HuH-7.5 (cell line): ENCODE results near the gene COA5.

Experiments used
- DNase-seq: peaks from one replicate; pipeline ENCODE4 v3.0.0; 2011; ENCODE audit warnings: low spot score

The COA5 gene

DNA sequence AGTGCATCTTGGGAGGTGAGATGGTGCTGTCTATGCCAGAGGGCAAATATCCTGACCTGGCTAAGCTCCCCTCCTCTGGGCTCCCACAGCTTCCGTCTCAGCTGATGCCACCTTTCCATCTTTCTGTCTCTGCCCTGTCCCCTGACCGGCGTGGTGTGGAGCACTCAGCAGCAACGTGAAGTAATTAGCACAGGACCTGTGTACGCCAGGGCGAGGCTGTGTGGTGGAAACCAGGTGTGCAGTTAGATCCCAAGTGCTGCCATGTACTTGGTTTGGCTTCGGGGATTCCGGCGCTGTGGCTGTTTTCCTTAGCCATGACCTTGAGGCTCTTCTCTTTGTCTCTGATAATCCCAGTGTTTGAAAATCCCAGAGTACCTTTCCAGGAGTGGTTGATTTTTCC lies 36.5 kb downstream of the COA5 start:
- DNase-seq = no peak

DNA sequence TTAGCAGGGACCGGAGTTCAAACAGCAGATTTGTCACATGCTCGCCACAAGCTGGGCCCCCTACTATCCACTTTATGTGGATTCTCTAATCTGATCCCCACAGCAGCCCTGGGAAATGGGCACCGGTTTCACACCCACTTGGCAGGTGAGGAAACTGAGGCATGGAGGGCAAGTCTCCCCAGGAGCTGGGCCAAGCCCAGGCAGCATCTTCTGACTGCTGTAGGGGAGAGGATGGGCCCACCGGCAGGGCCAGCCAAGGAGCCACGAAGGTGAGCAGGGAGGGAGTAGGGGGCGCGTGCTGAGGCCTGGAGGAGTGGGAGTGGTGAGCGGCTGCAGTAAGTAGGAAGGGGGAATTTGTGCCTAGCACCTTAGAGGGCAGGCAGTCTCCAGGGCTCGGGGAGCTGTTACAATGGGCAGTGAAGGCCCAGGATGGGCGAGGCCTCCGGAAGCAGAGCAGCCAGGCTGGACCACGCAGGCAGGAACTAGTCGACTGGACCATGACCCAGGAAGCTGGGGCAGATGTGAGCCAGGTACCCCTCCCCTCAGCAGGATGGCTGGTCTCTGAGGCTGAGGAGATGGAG lies 37.1 kb downstream of the COA5 start:
- DNase-seq = no peak

DNA sequence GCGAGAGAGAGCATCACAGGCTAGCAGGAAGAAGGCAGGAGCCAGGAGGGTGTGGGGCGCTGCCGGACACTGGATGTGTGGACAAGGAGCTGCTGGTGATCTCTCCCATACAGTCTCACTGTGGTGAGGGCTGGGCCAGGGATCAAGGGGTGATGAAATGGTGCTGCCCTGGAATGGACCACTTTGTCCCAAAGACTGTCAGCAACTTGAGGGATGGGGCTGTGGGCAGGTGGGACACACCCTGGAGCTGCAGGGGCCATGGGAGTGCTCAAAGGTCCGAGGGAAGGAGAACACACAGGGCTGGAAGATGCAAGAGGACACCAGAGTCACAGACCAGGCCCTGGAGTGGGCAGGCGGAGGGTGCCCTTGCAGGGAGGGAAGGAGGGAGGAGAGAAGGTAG lies 38.0 kb downstream of the COA5 start:
- DNase-seq = no peak

DNA sequence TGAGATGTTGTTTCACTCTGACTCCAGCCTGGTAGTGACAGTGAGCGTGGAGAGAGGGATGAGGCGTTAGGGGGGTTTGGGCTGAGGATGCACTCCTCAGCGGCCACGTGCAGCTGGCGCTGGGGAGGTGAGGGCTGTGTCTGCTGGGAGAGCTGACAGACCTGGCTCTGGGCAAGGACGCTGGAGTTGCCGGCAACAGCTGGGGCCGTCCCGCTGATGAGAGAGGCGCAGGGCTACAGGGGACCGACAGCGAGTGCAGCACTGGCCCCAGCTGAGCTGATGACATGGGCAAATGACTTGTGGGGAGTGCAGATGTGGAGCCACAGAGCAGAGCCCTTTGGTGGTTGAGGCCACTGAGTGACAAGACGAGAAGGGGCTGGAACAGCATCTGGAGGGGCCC lies 38.4 kb downstream of the COA5 start:
- no peak for DNase-seq

DNA sequence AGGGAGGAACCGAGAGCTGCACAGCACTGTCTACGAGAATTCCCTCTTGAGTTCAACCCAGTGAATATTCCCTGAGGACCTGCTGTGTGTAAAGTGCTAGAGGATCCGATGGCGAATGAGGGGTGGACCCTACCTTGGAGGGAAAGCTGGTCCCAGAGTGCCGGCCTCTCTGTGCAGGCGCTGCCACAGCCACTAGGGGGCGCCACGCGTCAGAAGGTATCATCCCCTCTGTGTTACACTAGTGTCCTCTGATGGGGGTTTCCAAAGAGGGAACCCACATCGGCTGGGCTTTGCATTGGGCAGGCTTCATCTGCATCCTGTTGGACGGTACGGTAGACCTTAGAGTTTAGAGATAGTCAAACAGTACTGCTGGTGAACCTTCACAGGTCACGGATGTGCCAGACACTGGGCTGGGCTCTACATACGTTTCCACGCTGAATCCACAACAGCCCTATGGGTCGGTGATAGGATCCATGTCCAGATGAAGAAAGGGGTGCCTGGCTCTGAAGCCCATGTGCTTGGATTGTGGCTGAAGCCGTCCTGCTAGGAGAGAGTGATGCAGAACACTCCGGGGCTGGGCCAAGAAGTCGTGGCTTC lies 39.0 kb downstream of the COA5 start:
- peak; percentile 92 for DNase-seq

DNA sequence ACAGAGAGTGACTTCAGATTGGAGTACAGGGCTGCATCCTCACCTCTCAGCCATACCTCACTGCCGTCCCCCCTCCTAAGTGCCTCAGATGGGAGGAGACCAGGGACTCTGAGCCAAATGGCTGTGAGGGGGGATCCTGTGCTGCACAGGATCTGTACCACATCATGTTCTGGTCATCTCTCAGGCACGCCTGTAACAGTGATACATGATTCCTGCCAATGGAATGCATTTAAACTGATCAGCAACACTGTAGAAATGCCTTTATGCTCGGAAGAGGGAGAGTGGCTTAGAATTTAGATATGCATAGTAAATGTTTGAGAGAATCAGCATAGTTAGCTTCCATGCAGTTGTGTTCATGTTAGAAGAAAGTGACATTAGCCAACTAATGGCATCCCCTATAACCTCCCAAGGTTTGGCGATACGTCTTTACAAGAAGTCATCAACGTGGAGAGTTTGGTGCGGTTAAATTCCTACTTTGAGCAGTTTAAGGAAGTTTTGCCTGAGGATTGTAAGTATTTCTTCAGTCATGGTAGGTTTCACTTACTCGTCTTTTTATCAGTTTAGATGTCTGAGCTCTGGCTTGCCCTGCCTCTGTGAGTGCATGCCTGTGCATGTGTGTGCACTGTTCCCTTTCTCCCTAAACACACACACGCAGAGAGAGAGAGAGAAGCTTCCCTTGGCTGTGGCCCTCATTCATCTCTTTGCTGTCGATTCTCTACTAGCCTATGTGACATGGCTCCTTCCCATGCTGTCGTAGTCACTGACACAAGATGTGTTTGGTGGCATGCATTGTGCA lies 40.0 kb downstream of the COA5 start:
- DNase-seq = no peak

DNA sequence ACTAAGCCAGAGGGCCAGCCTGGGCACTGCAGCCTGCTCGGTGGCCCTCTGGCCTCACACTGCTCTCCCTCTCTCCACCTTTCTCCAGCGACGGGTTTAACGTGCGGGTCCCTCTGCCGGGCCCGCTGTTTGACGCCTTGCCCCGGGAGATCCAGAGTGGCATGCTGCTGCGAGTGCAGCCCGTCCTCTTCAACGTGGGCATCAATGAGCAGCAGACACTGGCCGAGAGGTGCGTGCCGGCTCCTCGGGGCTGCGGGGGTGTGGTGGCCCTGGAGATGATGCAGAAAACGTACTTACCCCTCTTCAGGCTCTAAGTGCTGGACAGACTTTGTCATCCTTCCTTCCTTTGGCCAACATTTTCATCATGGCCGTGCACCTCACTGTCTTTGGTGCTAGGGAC lies 42.4 kb downstream of the COA5 start:
- DNase-seq = no peak

DNA sequence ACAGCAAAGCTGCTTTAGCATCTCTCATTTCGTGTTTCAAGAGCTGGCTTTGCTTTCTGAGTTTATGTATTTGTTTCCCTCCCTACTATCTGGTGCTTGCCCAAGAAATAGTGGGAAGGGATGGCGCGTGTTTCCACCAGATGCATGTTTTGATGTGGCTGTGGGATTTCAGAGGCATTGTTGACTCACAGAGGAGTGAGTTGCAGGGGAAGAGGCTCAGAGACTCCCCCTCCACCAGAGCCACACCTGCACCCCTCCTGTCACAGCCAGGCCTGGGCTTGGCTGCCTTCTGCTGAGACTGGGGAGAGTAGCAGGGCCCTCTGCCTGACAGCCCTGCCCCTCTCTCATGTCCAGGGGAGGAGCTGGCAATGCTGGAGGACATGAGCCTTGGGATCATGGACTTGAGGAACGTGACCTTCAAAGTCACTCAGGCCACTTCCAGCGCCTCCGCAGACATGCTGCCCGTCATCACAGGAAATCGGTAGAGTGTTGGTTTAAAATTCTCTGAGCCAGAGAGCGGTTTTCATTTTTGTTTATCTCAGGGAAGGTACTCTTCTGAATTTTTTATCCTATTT lies 42.9 kb downstream of the COA5 start:
- no peak for DNase-seq

DNA sequence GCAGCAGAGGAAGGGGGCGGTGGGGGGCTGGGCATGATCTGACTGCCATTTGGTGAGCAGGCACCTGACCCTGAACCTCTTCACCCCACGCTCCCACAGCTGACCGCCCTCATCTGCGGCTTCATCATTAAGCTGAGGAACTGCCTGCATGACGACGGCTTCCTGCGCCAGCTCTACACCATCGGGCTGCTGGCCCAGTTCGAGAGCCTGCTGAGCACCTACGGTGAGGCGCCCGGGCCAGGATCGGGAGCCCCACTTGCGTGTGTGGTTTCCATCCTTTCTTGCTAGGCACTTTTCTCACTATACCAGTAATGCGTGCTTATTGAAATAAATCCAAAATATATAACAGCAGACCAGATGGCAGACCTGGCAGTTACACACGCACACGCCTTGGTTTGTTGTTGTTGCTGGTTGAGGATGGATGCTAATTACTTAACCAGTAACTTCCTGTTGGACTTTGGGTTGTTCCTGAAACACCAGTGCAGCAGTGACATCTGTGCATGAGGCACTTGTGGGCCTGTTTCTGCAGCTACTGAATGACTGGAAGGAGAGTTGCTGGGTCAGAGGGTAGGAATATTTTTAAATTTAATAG lies 43.7 kb downstream of the COA5 start:
- DNase-seq = no peak

DNA sequence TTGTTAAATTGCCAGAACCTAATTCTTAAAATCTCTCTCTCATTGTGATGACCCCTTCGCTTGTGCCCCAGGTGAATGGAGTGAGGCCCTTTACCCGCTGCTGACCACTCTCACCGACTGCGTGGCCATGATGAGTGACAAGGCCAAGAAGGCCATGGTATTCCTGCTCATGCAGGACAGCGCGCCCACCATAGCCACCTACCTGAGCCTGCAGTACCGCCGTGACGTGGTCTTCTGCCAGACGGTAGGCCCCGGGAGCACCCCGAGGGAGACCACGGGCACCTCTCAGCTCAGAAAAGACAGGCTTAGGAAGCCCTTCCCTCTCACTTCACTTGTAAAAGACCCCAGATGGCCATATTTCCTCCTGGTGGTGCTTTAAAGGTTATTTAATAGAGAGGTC lies 44.9 kb downstream of the COA5 start:
- DNase-seq = no peak

DNA sequence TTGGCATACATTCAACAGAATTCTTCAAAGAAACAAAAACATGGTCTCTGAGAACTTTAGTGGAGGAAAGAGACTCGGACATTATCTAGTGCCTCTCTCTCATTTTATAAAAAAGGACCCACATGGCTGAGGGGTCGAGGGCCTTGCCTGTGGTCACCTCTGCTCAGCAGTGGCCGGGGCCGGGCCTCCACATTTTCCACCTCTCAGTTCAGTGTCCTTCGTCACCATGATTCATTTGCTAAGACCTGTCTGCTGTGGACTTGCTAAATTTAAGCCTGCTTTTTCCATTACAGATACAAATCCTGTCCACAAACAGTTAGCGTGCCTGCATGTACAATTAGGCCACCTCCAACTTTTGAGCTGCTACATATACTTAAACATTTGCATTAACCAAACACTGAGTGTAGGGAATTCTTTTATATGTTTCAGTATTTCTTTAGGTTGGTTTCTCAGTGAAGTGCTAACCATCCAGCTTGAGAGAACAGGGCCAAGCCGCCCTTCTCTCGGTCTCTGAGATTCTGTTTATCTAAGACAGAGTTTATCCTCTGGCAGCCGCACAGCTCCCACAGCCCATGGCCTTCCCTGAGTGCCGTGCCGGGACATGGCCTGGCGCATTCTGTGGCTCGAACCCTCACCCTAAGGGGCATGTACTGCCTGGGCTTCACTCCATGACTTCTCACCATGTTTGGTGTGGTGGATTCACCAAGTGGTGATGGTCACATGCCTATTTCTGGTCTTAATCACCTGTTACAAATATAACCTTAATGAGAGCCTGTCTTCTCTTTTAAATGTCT lies 46.2 kb downstream of the COA5 start:
- DNase-seq = no peak

DNA sequence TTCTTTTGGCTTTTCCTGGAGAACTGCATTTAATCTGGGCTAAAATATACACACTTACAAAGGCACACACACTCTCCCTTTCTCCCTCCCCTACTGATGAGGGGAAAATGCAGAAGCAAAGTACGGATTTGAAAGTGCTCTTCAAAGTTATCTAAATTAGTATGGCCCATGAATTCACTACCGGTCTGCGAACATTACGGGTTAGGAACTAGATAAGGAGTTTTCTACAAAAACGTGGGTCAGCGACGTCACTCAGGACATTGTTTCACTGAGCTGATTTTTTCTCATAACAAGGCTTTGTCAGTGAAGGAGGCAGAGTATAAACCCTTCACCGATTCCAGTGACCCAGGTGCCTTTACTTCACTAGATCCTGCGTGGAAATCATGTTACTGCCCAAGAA lies 47.3 kb downstream of the COA5 start:
- DNase-seq = no peak

DNA sequence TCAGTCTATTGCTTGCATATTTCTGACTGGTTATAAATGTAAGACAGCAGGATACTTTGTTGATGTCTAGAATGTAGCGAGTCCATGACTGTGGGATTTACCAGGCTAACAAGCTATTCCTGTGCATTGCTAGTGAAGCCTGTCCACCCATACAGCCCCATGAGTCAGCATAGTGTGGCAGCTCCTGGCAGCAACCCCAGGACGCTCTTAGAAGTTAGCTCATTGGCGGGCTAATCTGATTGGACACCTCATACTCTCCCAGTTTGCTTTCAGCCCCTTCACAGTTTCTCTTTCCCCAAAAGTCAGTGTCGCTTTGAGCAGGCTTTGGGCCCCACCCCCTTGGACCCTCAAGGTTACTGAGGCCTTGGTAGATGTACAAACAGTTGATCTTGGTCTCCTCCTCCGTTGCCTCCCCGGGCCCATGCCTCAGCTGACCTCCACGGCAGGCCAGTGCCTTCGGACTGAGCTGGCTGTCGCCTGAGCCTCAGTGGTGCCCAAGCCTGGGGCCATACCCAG lies 48.0 kb downstream of the COA5 start:
- DNase-seq = no peak

DNA sequence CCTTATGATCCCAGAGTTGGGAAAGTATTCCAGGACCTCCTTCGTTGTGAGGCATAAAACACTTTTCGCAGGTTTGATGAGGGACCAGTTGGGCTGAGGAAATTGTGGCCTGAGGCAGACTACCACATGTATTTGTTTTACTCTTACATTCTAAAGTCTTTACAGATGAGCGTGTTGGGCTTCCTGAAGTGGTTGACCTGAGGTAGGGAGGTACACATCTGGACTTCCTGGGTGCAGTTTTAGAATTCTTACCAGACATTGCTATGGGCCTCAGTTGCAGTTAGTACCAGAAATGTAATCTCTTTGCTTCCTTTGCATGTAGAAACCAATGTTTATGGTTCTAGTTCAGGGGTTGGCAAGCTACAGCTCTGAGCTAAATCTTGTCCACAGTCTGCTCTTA lies 48.7 kb downstream of the COA5 start:
- DNase-seq = no peak

DNA sequence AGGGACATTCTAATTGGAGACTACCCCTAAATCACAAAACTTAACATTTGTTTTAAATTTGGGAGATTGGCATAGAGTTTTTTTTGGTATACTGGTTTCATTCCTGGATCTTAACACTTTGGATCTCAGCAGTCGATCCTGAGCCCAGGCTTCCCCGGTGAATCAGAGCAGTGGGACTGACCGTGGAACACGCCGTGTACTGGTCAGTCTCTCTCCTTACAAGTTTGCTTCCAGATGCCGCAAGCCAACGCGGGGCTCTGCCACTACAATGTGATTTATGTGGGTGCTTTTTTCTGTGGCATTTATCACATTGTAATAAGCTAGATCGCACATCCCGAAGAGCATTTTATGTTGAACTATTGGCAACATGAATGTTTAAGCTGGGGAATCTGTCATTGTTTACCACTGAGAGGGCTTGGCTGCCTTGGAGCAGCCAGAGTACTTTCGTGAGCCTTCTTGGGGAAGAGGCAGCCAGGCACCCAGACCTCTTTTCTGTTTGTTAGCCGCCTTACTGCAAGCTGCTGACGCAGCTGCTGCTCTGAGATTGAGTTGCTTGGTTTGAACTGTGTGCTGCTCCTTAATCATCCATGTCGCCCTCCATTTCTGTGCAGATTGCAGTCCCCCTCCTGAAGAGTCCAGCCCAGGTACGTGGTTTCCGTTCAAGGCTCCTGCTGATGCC lies 49.3 kb downstream of the COA5 start:
- DNase-seq = no peak

DNA sequence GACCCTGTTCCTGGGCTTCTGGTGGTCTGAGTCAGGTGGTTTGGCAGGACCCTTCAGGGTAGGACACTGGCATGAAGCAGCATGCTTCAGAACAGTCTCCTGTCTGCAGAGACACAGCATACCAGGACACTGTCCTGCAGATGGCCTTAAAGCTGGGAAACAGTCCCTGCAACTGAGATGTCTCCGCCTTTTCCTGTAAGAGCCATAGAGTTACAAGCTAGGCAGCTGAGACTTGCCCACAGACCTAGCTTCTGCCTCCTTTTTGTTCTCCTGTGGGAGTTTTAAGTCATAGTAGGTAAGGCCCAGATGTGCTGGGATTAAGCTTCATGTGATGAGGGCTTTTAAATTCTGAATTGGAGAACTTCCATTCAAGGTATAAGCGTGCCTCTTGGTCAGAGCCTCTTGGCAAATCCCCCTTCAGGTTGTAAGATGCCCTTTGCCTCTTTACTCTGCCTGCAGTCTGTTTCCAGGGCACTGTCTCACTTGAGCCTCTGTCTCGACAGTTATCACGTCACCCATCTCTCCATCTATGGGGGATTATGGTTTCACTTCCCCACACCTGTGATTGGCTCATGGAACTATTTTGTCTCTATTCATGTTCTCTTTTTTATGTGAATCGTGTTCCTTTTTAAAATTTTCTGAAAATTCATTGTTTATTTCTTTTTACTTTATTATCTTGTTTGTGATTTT lies 51.8 kb downstream of the COA5 start:
- DNase-seq = no peak

DNA sequence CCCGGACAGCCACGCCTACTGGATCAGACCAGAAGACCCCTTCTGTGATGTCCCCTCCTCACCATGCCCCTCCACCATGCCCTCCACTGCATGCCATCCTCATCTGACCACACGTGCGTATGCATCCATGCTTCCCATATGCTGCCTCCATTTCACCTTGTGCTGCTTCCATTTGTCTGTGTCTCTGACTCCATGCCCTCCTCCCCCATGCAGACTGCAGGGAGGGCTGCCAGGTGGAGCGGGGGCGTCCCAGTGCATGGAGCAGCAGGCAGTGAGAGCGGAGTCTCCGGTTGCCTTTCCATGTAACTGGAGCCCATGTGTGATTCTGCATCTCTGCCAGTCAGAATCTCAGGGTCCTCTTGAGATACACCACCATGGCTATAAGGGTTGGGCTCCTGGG lies 52.6 kb downstream of the COA5 start:
- DNase-seq = no peak

DNA sequence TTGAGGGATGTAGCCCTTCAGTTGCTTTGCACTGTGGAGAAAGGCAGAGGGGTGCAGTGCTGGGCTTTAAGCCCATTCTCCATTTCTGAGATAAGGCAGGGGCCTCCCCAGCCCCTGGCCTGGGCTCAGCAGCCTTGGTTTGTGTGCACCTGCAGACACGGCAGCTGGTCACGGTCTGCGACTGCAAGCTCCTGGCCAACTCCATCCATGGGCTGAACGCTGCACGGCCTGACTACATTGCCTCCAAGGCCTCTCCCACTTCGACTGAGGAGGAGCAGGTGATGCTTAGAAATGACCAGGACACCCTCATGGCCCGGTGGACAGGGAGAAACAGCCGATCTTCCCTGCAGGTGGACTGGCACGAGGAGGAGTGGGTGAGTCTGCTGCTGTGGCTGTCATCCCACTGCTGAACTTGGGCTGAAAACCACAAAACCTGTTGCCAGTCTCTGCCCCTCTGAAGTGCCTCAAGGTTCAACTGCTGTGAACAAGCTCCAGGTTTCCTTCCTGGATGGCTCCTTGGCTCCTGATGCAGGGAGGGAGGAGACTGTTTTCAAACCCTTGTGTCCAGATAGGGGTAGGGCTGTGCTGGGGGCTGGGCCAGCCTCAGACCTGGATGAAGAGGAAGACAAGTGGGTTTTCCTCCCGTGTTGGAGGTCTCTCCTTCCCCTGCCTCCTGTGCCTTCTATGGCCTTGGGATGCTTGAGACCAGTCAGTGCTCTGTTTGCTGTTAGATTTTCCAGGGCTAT lies 54.0 kb downstream of the COA5 start:
- DNase-seq = no peak

DNA sequence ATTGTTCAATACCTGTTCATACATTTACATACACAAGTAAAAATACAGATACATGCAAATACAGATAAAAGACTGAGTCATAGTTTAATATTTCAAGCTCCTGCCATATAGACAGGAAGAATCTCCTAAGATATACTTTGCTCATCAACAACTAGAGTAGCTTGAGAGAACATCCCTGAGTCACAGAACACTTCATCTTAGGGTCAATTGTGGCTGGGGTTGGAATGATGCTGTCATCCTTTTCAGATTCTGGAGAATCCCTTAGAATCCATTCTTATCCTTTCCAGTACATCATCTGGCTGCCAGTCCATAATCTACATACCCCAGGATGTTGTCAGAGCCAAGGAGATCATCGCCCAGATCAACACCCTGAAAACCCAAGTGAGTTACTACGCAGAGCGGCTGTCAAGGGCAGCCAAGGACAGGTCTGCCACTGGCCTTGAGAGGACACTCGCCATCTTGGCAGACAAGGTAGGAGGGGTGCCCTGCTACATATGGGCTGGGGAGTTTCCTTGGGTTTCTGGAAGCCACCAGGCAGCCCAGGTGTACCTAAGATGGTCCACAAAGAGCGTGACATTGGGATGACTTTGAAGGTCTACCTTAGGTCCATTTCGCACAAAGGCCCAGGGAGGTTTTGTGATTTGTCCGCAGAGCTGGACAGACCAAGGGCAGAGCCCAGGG lies 55.7 kb downstream of the COA5 start:
- no peak for DNase-seq
